ENCODE data around the gene RYR3. TPM values are rescaled to one million over a fixed set of nuclear protein-coding genes. Genes with fewer than 3 reads are reported as not detected.

Gene RYR3
- total RNA-seq, 1 donor = not detected

- TF ChIP-seq CTCF (IDR thresholded peaks at IDR 0.05; ENCODE audit: insufficient read depth, low read depth, low read length) = no peak
- DNase-seq (ENCODE audit: low read depth) = no peak
- H3K4me3 ChIP-seq (ENCODE audit: low read depth, low read length) = no peak overlapping the region
Observed at GRCh38 chr15:33329457-33329856, 18.7 kb downstream of the RYR3 start.

- H3K4me3 ChIP-seq (ENCODE audit: low read depth, low read length) = no peak overlapping the region
- TF ChIP-seq CTCF (IDR thresholded peaks at IDR 0.05; ENCODE audit: insufficient read depth, low read depth, low read length) = no peak
- DNase-seq (ENCODE audit: low read depth) = no peak
Observed at GRCh38 chr15:33330931-33331330, 20.2 kb downstream of the RYR3 start.

GRCh38 chr15:33341953-33342352 is 31.2 kb downstream of the RYR3 start:
- no peak for TF ChIP-seq CTCF (IDR thresholded peaks at IDR 0.05; ENCODE audit: insufficient read depth, low read depth, low read length)
- no peak overlapping the region for H3K4me3 ChIP-seq (ENCODE audit: low read depth, low read length)
- DNase-seq (ENCODE audit: low read depth) = no peak

- no peak overlapping the region for H3K4me3 ChIP-seq (ENCODE audit: low read depth, low read length)
- no peak for DNase-seq (ENCODE audit: low read depth)
- no peak for TF ChIP-seq CTCF (IDR thresholded peaks at IDR 0.05; ENCODE audit: insufficient read depth, low read depth, low read length)
Observed at GRCh38 chr15:33343275-33343674, 32.5 kb downstream of the RYR3 start.

GRCh38 chr15:33344111-33344510 is 33.3 kb downstream of the RYR3 start:
- no peak overlapping the region for H3K4me3 ChIP-seq (ENCODE audit: low read depth, low read length)
- no peak for DNase-seq (ENCODE audit: low read depth)
- no peak for TF ChIP-seq CTCF (IDR thresholded peaks at IDR 0.05; ENCODE audit: insufficient read depth, low read depth, low read length)

- TF ChIP-seq CTCF (IDR thresholded peaks at IDR 0.05; ENCODE audit: insufficient read depth, low read depth, low read length) = no peak
Observed at GRCh38 chr15:33344530-33344929, 33.8 kb downstream of the RYR3 start.

GRCh38 chr15:33354411-33354810 is 43.6 kb downstream of the RYR3 start:
- no peak overlapping the region for H3K4me3 ChIP-seq (ENCODE audit: low read depth, low read length)
- TF ChIP-seq CTCF (IDR thresholded peaks at IDR 0.05; ENCODE audit: insufficient read depth, low read depth, low read length) = no peak
- no peak for DNase-seq (ENCODE audit: low read depth)

More at GRCh38 chr15:33344530-33344929, 33.8 kb downstream of the RYR3 start:
- H3K4me3 ChIP-seq (ENCODE audit: low read depth, low read length) = no peak overlapping the region
- DNase-seq (ENCODE audit: low read depth) = no peak

Data from fibroblast of villous mesenchyme (primary cell).